IPS-18c (cell line): ENCODE measurements around the gene LYRM4.

Experiments
- H3K4me3 ChIP-seq: 2 replicates; pipeline ENCODE4 v1.7.0; 2013; ENCODE audit warnings: low read depth, mild to moderate bottlenecking, low read length, moderate library complexity; ENCODE audit not compliant: insufficient read depth
- H3K9me3 ChIP-seq: one replicate; pipeline ENCODE4 v1.6.1; 2013; ENCODE audit warnings: mild to moderate bottlenecking, low read length, moderate library complexity; ENCODE audit not compliant: control insufficient read depth, insufficient read depth

The LYRM4 gene

DNA sequence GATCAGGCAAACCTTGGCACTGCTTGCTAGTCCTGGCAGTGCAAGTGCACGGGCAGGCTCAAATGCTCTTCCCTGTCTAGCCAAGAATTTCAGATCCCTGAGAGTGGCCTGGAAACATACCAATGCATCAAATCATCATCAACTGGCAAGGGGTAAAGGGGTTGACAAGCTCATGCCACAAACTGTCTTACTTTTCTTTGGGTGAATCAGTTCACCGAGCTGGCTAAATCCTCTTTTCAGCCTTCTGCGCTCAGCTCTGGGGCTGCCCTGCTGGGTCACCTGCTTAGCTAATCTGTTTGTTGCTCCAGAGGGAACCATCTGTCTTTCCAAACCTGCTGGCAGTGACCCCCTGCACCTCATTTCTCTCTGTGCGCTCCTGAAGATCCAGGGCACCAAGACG, 59.5 kb downstream of the LYRM4 start:
- H3K9me3 ChIP-seq: no peaks in the 10 kb centered on the region
- H3K4me3 ChIP-seq: no peak overlapping the region

DNA sequence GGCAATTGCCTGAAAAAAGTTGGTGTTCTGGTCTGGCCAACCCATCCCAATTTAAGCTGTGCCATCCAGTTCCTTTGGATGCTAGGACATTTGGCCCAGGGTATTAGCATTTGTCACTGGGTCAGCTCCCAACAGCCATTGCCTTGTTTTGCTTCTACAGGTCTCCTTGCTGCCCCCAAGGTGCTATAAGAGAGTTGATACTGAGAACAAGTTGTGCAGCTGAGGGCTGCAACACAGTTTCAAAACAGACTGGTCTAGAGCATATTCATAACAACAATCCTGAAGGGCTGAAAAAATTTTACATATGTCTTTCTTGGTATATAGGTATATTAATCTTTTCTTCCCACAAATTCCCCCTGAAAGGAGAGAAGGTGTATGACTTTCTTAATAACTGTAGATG, 61.0 kb downstream of the LYRM4 start:
- H3K9me3 ChIP-seq: no peaks in the 10 kb centered on the region

DNA sequence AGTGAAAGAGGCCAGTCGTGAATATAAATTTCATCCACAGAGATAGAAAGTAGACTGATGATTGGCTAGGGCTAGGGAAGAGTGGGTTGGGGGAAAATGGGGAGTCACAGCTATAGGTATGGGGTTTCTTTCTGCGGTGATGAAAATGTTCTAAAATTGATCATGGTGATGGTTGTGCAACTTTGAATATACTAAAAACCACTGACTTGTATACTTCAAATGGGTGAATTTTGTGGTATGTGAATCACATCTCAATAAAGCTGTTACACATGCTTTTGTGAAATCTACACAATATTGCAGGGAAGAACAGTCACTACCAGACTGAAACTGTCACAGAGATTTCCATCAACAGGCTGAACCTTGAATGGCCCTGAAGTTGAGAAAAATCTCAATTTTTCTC, 61.5 kb downstream of the LYRM4 start:
- no peak overlapping the region for H3K4me3 ChIP-seq
- H3K9me3 ChIP-seq: no peaks in the 10 kb centered on the region

More for the DNA sequence above, 61.0 kb downstream of the LYRM4 start:
- H3K4me3 ChIP-seq: no peak overlapping the region

DNA sequence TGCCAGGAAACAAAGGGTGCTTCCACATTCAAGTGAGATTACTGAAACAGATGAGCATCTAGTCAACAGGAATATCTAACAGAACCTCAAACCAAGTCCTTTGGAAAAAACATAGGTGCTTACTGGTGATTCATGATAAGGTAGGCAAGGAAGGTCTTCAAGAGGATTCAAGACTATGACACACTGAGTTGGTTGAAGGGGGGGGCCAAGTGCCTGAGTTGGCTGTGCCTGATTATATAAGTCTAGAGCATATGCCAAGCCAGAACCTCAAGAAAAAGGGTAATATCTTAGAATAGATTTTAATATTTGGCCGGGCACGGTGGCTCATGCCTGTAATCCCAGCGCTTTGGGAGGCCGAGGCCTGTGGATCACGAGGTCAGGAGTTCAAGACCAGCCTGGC, 63.7 kb downstream of the LYRM4 start:
- Histone ChIP-seq H3K9me3 (no peaks in the 10 kb centered on the region), H3K4me3 (no peak overlapping the region)

DNA sequence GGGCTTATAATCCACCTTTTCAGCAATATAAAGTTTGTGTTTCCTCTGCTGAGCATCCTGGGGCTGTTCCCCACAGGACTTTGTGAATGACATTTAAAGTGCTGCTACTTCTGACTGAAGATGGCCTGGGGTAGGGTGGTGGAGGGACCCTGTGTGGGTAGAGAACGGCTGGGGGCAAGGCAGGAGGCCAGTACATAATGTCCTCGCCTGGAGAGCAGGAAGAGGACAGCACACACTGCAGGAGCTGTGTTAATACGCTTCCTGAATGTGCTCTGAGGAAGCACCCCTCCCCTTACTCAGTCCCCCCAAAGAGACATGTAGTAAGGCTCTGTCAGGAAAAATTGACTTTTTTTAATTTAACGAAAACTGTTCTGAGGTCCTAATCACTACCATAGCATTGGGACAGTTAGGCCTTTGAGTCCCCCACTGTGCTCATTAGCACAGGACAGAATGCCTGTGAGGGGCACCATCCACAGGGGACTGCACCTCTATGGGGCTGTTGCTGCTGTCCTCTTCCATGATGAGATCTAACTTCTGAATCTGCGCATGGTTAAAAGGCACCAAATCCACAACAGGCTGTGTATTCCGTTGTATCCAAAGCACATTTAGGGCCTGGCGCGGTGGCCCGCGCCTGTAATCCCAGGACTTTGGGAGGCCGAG, 68.5 kb downstream of the LYRM4 start:
- Histone ChIP-seq H3K4me3 (no peak overlapping the region), H3K9me3 (no peaks in the 10 kb centered on the region)

DNA sequence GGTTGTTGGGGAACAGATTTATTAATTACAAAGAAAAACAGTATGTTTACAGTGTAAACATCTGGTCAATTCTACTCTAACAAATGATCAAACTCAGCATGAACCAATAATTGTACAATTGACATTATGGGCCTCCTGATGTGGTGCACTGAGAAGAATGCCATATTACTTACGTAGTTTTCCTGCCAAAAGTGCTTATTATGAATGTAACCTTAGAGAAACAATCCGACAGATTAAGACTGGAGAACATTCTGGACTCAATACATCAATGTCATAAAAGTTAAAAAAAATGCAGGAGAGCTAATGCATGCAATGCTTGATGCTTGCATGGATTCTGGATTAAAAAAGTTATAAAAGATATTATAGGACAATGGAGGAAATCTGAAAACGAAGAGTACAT, 69.0 kb downstream of the LYRM4 start:
- H3K9me3 ChIP-seq: no peaks in the 10 kb centered on the region
- no peak overlapping the region for H3K4me3 ChIP-seq

DNA sequence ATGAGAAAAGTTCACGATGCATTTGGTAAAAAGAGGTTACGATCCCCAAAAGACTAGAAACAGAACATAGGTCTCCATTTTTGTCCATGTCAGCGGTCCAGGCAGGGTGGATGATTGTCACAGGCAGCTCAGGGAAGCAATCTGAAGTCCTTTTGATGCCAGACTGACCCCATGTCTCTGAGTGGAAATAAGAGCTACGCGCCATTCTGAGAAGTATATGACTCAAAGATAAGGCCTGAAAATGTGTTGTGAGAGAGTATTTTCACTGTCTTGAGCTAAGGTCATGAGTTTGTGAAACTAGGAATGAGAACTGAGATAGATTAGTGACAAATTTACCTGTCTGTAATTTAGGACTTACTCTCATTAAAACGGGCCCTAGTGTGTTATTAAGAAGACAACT, 69.5 kb downstream of the LYRM4 start:
- Histone ChIP-seq H3K4me3 (no peak overlapping the region), H3K9me3 (no peaks in the 10 kb centered on the region)

DNA sequence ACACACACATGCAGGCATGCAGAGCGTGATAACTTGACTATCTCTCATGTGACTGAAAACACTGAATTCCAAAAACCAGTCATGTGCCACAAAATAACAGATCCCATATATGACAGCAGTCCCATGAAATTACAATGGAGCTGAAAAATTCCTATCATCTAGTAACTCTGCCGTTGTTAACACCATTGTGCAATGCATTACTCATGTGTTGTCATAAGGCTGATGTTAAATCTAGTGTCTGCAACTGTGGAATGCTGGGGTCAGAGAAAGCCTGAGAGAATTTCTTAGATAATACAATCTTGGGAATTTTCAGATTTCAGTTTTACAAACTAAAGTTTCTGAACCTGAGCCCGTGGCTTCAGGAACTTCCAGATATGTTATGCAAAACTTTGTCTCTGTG, 70.2 kb downstream of the LYRM4 start:
- Histone ChIP-seq H3K4me3 (no peak overlapping the region), H3K9me3 (no peaks in the 10 kb centered on the region)

DNA sequence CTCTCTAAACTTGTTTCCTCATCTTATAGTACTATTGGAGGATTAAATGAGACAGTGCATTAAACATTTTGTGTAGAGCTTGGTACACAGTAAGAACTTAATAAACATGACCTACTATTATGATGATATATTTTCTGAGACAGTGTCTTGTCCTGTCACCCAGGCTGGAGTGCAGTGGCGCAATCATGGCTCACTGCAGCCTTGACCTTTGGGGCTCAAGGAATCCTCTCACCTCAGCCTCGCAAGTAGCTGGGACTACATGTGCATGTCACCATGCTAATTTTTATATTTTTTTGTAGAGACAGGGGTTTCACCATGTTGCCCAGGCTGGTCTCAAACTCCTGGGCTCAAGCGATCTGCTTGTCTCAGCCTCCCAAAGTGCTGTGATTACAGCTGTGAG, 72.1 kb downstream of the LYRM4 start:
- Histone ChIP-seq H3K4me3 (no peak overlapping the region), H3K9me3 (no peaks in the 10 kb centered on the region)

DNA sequence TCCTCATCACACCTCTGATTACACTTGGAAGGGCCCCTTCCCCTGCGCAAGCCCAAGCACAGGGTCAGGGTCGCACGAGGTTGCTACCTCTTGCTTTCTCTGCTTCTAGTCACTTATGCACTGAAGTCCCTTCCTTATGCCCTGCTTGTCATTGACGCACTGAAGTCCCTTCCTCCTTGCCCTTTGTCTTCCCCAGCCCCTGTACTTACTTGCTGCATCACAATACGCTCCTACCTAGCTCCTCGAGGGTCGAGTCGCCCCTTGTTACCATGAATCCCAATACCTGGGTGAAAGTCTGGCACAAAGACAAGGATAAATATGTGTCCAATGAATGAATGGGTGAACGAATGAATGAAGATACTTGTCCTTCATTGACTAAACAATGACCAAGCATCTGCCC, 75.9 kb downstream of the LYRM4 start:
- no peaks in the 10 kb centered on the region for H3K9me3 ChIP-seq
- no peak overlapping the region for H3K4me3 ChIP-seq

DNA sequence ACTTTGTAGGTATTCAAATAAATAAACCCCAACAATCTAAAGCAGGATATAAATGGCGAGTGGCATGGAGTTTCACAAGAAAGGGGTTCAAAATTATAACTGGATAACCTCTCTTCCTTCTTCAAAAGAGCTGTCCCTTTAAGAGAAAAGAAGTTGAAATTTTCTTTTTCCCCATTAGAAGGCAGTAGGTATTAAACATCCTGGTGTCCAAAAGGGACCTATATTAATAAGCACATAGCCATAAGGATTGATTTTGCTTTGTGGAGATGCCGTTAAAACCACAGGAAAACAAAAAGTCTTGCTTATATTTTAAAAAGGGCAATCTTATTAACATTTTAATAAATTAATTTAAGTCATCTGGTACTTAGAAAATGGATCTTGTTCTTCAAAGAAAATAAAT, 76.5 kb downstream of the LYRM4 start:
- H3K4me3 ChIP-seq: no peak overlapping the region
- no peaks in the 10 kb centered on the region for H3K9me3 ChIP-seq

DNA sequence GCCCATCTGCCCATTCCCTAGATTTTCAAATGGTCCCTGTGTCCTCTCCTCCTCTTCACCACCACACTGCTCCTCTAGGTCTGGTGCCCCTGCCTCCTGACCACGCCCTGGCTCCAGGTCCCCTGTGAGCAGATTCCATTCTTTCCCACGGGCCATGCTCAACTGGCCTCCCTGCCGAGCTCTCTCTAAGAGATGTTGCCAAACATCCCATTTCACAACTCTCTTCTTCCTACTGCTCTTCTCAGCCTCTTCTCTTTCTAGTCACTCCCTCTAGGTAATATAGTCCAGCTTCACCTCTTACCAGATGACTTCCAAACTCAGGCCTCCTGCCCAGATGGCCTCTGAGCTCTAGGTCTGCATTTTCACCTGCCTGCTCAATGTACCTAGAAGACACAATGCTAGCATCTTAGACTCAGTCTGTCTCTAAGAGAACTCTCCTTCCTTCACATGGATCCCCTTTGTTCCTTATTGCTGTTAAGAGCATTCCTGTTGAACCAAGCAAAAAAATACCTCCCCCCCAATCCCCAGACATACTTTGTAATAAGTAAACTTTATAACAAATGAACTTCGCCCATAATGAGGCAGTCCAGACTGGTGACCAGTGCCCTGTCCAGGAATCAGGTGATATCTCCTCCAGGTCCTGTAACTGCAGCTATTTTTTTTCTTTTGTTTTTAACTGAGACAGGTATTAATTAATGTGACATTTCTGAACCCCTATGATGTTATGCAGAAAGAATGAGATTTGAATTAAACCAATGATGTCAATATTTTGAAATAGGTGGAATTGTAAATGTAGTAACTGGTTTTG, 79.0 kb downstream of the LYRM4 start:
- H3K4me3 ChIP-seq: no peak overlapping the region

DNA sequence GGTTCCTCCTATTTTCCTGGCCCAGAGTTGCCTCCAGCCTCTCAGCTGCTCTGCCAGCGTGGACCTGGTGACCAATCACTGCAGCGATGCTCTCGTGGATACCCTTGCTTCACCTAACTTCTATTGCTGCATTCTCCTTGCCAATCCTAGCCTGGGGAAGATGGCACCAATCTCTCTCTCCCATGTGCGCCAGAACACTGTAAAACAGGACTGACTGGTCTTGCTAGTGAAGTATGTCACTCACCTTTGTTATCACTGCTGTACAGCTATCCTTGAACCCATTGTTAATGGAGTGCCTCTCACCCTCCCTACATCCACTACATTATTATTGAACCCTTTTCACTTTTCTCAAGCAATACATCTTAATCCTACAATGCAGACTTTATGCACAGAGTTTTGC, 80.1 kb downstream of the LYRM4 start:
- H3K9me3 ChIP-seq: no peaks in the 10 kb centered on the region
- H3K4me3 ChIP-seq: no peak overlapping the region

More for the DNA sequence above, 79.0 kb downstream of the LYRM4 start:
- no peaks in the 10 kb centered on the region for H3K9me3 ChIP-seq

DNA sequence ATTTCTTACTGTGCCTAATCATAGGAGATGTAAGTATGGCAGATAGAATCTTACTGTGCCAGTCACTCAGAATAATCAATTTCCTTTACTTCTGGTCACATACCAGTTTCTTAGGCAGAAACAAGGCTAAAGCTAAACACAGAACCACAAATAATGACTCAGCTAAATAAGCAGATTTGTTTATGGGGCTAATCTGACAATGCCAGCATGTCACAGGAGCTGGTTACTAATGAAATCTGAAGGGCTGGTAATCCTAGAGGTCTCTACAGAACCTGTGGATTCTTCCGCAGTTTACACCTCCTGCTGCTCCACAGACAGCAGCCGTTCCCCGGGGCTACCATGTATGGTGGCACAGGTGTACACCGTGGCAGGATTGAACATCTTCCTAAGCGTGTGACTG, 80.8 kb downstream of the LYRM4 start:
- H3K4me3 ChIP-seq: no peak overlapping the region
- H3K9me3 ChIP-seq: no peaks in the 10 kb centered on the region

DNA sequence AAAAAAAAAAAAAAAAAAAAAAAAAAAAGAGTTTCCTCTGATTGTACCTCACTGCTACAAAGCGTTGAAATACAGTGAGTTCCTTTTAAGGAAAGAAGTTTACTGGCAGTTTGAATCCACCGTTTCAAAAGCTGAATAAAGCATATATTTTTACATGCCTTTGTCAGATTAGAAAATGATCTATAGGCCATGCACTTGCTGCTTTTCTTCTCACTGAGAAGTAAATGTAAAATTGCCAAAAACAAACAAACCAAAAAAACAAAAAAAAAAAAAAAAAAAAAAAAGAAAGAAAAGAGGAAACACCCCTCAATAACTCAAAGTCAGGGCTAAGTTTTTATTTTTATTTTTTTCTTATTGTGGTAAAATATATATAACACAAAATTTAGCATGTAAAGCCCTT, 81.9 kb downstream of the LYRM4 start:
- Histone ChIP-seq H3K9me3 (no peaks in the 10 kb centered on the region), H3K4me3 (no peak overlapping the region)

DNA sequence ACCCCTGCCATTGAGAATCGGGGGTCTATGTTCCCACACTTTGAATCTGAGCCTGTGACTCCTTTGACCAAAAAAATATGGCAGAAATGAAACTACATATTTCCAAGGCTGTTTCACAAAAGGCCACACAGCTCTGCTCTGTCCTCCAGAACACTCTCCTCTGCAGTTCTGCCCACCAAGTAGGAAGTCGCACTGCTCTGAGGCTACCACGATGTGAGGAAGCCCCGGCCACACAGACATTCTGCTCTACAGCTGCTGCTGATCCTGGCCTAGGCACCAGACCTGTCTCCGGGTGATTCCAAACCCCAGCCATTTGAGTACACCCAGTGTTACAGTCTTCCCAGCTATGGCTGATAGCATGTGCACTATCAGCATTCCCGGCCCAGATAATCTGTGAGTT, 85.1 kb downstream of the LYRM4 start:
- Histone ChIP-seq H3K4me3 (no peak overlapping the region), H3K9me3 (no peaks in the 10 kb centered on the region)

DNA sequence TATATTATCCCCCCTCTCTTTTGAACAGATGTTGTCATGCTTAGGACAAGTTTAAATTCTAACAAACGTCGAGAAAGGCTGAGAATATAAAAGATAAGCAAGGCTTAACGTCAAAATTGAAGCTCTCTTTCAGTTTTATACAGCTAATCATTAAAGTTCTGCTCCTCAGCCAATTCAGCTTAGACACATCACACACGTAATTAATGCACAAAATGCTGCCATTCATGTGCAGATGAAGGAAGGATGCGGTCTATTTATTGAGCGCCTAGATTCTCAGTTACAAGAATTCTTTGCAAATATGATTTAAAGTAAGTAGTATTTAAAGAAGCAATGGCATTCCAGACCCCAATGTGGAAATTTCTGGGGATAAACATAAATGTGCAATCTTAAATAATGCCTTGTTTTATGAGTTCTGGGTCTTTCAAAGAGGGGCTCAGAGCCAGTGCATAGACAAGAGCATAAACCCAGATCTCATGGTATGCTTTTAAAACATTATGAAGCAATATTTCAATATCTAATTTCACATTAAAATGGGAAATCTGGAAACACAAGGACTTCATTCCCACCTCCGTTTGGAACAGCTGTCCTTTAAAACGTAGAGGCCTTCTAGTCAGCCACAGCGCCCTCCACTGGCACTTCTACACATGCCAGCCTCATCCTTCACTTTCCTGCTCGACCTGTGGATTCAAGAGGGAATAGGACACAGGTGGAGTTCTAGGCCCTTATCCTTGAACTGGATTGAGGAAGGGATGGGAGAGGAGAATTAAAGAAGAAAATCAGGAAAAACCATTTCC, 85.8 kb downstream of the LYRM4 start:
- H3K4me3 ChIP-seq: no peak overlapping the region
- H3K9me3 ChIP-seq: no peaks in the 10 kb centered on the region

DNA sequence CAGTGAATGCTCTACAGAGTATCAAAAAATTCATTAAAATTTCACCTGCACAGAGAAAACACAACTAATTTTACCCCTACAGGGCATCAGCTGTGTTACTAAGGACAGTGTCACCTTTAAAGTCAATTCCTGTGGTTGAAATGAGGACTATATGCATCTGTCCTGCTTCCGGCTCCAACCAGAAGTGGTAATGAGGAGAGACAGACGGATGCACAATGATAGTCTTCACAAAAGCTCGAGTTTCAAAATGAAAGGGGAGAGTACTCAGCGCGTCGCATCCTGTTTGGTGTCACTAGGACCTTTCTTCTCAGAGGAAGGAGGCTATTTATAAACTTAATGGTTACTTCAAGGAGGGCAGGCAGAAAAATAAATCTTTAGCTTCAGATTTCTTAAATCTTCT, 86.5 kb downstream of the LYRM4 start:
- no peaks in the 10 kb centered on the region for H3K9me3 ChIP-seq
- H3K4me3 ChIP-seq: no peak overlapping the region
